Measurements from ENCODE around the gene DOCK11. TPM values are rescaled to one million over a fixed set of nuclear protein-coding genes. Genes with fewer than 3 reads are reported as not detected.

The DOCK11 gene
- total and polyA plus RNA-seq, 9 of the 15 experiments (the other 6 are each of a cell fraction or from before 2014, with no cell fraction given), result 41.8 to 77.8 (median 50.9) TPM

DNA sequence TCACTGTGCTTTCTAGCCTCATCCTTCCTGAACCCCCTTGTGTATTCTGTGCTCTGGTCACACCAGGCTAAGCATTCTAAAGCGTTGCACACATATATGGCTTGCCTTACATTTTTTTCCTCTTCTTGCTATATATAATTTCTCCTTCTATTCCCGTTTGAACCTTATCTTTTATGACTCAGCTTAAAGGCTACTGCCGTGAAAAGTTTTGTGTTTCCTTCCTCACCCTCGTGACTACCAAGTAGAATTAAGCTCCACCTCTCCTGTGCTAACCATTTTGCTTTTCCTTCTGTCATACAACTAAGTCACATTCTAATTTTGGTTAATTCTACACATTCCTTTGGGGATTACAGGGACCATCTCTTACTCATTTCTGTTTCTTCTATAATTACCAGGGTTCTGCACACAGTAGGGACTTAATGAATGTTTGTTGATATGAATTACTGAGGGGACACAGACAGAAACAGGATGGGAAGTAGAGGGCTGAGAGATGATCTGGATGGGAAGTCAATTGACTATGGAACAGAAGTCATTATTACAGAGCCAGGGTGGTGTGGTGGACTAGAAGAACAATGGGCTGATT, 67.1 kb downstream of the DOCK11 start (continued):
- TF ChIP-seq, protein P1, sequence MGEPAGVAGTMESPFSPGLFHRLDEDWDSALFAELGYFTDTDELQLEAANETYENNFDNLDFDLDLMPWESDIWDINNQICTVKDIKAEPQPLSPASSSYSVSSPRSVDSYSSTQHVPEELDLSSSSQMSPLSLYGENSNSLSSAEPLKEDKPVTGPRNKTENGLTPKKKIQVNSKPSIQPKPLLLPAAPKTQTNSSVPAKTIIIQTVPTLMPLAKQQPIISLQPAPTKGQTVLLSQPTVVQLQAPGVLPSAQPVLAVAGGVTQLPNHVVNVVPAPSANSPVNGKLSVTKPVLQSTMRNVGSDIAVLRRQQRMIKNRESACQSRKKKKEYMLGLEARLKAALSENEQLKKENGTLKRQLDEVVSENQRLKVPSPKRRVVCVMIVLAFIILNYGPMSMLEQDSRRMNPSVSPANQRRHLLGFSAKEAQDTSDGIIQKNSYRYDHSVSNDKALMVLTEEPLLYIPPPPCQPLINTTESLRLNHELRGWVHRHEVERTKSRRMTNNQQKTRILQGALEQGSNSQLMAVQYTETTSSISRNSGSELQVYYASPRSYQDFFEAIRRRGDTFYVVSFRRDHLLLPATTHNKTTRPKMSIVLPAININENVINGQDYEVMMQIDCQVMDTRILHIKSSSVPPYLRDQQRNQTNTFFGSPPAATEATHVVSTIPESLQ (CRISPR knock-in tag; IDR thresholded peaks at IDR 0.05), result no peak
- TF ChIP-seq, protein P2, sequence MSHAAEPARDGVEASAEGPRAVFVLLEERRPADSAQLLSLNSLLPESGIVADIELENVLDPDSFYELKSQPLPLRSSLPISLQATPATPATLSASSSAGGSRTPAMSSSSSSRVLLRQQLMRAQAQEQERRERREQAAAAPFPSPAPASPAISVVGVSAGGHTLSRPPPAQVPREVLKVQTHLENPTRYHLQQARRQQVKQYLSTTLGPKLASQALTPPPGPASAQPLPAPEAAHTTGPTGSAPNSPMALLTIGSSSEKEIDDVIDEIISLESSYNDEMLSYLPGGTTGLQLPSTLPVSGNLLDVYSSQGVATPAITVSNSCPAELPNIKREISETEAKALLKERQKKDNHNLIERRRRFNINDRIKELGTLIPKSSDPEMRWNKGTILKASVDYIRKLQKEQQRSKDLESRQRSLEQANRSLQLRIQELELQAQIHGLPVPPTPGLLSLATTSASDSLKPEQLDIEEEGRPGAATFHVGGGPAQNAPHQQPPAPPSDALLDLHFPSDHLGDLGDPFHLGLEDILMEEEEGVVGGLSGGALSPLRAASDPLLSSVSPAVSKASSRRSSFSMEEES (CRISPR knock-in tag; IDR thresholded peaks at IDR 0.05), result peak; percentile 56
- TF ChIP-seq, protein P3, sequence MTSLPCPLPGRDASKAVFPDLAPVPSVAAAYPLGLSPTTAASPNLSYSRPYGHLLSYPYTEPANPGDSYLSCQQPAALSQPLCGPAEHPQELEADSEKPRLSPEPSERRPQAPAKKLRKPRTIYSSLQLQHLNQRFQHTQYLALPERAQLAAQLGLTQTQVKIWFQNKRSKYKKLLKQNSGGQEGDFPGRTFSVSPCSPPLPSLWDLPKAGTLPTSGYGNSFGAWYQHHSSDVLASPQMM (CRISPR knock-in tag; IDR thresholded peaks at IDR 0.05), result no peak
- TF ChIP-seq C11orf30 (IDR thresholded peaks at IDR 0.05; ENCODE audit: low read depth), result peak; percentile 87
- TF ChIP-seq FOSL1 (tag; conservative IDR thresholded peaks at IDR 0.05), result peak; percentile 85
- TF ChIP-seq DDX20 (tag; IDR thresholded peaks at IDR 0.05; ENCODE audit: low read depth), result peak; percentile 39; the same call in 1 of the 2 replicates
- no peak for TF ChIP-seq XRCC5 (IDR thresholded peaks at IDR 0.05; ENCODE audit: low read depth, low read length)
- TF ChIP-seq ESRRB (CRISPR knock-in tag; IDR thresholded peaks at IDR 0.05; ENCODE audit: borderline replicate concordance), result no peak
- TF ChIP-seq, protein P4, sequence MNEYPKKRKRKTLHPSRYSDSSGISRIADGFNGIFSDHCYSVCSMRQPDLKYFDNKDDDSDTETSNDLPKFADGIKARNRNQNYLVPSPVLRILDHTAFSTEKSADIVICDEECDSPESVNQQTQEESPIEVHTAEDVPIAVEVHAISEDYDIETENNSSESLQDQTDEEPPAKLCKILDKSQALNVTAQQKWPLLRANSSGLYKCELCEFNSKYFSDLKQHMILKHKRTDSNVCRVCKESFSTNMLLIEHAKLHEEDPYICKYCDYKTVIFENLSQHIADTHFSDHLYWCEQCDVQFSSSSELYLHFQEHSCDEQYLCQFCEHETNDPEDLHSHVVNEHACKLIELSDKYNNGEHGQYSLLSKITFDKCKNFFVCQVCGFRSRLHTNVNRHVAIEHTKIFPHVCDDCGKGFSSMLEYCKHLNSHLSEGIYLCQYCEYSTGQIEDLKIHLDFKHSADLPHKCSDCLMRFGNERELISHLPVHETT (CRISPR knock-in tag; conservative IDR thresholded peaks at IDR 0.05 in 1 of 2, IDR thresholded peaks at IDR 0.05 in 1 of 2), result 0 out of 4 replicates have a peak, but pooled peaks of 1 of the 2 experiments have one; percentile 21
- TF ChIP-seq, protein P5, sequence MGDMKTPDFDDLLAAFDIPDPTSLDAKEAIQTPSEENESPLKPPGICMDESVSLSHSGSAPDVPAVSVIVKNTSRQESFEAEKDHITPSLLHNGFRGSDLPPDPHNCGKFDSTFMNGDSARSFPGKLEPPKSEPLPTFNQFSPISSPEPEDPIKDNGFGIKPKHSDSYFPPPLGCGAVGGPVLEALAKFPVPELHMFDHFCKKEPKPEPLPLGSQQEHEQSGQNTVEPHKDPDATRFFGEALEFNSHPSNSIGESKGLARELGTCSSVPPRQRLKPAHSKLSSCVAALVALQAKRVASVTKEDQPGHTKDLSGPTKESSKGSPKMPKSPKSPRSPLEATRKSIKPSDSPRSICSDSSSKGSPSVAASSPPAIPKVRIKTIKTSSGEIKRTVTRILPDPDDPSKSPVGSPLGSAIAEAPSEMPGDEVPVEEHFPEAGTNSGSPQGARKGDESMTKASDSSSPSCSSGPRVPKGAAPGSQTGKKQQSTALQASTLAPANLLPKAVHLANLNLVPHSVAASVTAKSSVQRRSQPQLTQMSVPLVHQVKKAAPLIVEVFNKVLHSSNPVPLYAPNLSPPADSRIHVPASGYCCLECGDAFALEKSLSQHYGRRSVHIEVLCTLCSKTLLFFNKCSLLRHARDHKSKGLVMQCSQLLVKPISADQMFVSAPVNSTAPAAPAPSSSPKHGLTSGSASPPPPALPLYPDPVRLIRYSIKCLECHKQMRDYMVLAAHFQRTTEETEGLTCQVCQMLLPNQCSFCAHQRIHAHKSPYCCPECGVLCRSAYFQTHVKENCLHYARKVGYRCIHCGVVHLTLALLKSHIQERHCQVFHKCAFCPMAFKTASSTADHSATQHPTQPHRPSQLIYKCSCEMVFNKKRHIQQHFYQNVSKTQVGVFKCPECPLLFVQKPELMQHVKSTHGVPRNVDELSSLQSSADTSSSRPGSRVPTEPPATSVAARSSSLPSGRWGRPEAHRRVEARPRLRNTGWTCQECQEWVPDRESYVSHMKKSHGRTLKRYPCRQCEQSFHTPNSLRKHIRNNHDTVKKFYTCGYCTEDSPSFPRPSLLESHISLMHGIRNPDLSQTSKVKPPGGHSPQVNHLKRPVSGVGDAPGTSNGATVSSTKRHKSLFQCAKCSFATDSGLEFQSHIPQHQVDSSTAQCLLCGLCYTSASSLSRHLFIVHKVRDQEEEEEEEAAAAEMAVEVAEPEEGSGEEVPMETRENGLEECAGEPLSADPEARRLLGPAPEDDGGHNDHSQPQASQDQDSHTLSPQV (IDR thresholded peaks at IDR 0.05), result peak; percentile 77
- TF ChIP-seq, protein P6, sequence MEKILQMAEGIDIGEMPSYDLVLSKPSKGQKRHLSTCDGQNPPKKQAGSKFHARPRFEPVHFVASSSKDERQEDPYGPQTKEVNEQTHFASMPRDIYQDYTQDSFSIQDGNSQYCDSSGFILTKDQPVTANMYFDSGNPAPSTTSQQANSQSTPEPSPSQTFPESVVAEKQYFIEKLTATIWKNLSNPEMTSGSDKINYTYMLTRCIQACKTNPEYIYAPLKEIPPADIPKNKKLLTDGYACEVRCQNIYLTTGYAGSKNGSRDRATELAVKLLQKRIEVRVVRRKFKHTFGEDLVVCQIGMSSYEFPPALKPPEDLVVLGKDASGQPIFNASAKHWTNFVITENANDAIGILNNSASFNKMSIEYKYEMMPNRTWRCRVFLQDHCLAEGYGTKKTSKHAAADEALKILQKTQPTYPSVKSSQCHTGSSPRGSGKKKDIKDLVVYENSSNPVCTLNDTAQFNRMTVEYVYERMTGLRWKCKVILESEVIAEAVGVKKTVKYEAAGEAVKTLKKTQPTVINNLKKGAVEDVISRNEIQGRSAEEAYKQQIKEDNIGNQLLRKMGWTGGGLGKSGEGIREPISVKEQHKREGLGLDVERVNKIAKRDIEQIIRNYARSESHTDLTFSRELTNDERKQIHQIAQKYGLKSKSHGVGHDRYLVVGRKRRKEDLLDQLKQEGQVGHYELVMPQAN (IDR thresholded peaks at IDR 0.05; ENCODE audit: borderline replicate concordance), result no peak
- TF ChIP-seq, protein P7, sequence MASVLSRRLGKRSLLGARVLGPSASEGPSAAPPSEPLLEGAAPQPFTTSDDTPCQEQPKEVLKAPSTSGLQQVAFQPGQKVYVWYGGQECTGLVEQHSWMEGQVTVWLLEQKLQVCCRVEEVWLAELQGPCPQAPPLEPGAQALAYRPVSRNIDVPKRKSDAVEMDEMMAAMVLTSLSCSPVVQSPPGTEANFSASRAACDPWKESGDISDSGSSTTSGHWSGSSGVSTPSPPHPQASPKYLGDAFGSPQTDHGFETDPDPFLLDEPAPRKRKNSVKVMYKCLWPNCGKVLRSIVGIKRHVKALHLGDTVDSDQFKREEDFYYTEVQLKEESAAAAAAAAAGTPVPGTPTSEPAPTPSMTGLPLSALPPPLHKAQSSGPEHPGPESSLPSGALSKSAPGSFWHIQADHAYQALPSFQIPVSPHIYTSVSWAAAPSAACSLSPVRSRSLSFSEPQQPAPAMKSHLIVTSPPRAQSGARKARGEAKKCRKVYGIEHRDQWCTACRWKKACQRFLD (CRISPR knock-in tag; IDR thresholded peaks at IDR 0.05), result peak; percentile 78
